Caco-2 (cell line): Measurements from ENCODE around the gene PDIA5. TPM values are rescaled to one million over a fixed set of nuclear protein-coding genes. Genes with fewer than 3 reads are reported as not detected.

Experiments used
- BruUV-seq: library from RNA; stranded (reverse); fragments of 400-500 nt; replicated peaks from 2 replicates; lab custom pipeline; 2021; lab: Mats Ljungman, UMichigan
- CTCF ChIA-PET: fragments of 300-600 bp; sonication (Branson Sonifier 250); formaldehyde crosslinking; loops from one replicate; lab custom pipeline; 2022; ENCODE audit warnings: antibody characterized with exemption; lab: Charles Lee
- POLR2A ChIA-PET: fragments of 300-600 bp; sonication (Branson Sonifier 250); formaldehyde crosslinking; loops from one replicate; lab custom pipeline; 2022; ENCODE audit warnings: antibody characterized with exemption; lab: Charles Lee
- DNase-seq, 2 experiments: peaks; one replicate each; pipeline versions ENCODE4 v3.0.0 to v3.0.0-alpha.2; 2020 to 2022
- H3K27me3 ChIP-seq: replicated peaks from 2 replicates; pipeline ENCODE4 v1.6.0; 2011; ENCODE audit warnings: low read length; ENCODE audit not compliant: control insufficient read depth, insufficient read depth
- H3K36me3 ChIP-seq: 2 replicates; pipeline ENCODE4 v1.5.1; 2011; ENCODE audit warnings: low read length; ENCODE audit not compliant: control insufficient read depth, insufficient read depth
- H3K4me1 ChIP-seq: fragments of 250-450 bp; sonication (Bioruptor Pico); 2 replicates; pipeline ENCODE4 v1.5.1; 2020; ENCODE audit warnings: mild to moderate bottlenecking
- H3K4me3 ChIP-seq: 2 replicates; pipeline ENCODE4 v1.5.1; 2011; ENCODE audit warnings: low read depth, mild to moderate bottlenecking, control low read depth, low read length
- H3K9me3 ChIP-seq: fragments of 250-450 bp; sonication (Bioruptor Pico); 2 replicates; pipeline ENCODE4 v1.5.1; 2020; ENCODE audit warnings: mild to moderate bottlenecking, moderate library complexity
- H3K27ac Mint-ChIP-seq: one replicate; pipeline ENCODE4 v1.8.0; 2022; ENCODE audit warnings: mixed read lengths; ENCODE audit not compliant: unreplicated experiment
- H3K27me3 Mint-ChIP-seq: one replicate; pipeline ENCODE4 v1.8.0; 2022; ENCODE audit warnings: mixed read lengths; ENCODE audit not compliant: insufficient read depth, unreplicated experiment
- H3K36me3 Mint-ChIP-seq: one replicate; pipeline ENCODE4 v1.8.0; 2022; ENCODE audit warnings: mild to moderate bottlenecking, mixed read lengths; ENCODE audit not compliant: insufficient read depth, unreplicated experiment
- H3K4me1 Mint-ChIP-seq: one replicate; pipeline ENCODE4 v1.8.0; 2022; ENCODE audit warnings: low read depth, mixed read lengths; ENCODE audit not compliant: unreplicated experiment
- H3K4me3 Mint-ChIP-seq: one replicate; pipeline ENCODE4 v1.8.0; 2022; ENCODE audit warnings: mild to moderate bottlenecking, moderate library complexity, mixed read lengths; ENCODE audit not compliant: unreplicated experiment
- H3K9me3 Mint-ChIP-seq: one replicate; pipeline ENCODE4 v1.8.0; 2022; ENCODE audit warnings: mixed read lengths; ENCODE audit not compliant: unreplicated experiment
- CTCF ChIP-seq, 2 experiments: fragments of 200-600 bp in 1 of 2; IDR thresholded peaks; 1 replicate in 1 of 2; 2 replicates in 1 of 2; pipeline versions ENCODE4 v1.5.1 to v1.8.0; 2011 to 2022; ENCODE audit warnings: antibody characterized with exemption in 1 of 2, control low read depth in 1 of 2, inconsistent platforms in 1 of 2, low read depth in 1 of 2, low read length in 1 of 2, mild to moderate bottlenecking in 1 of 2, moderate library complexity in 1 of 2; ENCODE audit not compliant: insufficient read depth in 1 of 2, severe bottlenecking in 1 of 2, unreplicated experiment in 1 of 2
- intact Hi-C: fragments of 100-400 bp; cut with micrococcal nuclease; formaldehyde crosslinking; loops from one replicate; pipeline ENCODE4 v1.10.0; 2022; ENCODE audit not compliant: unreplicated experiment
- total RNA-seq: library from RNA; stranded (reverse); gene quantifications from 2 replicates; pipeline ENCODE4 v1.2.3, GENCODE V29; 2022

Gene PDIA5
- total RNA-seq, 1 experiment from 2014 or later: 48.2 TPM

- Mint-ChIP-seq H3K9me3 (no peaks in the 10 kb centered on the region), H3K36me3 (peaks cover 57% of the 10 kb centered on the region), H3K4me3 (no peak overlapping the region), H3K4me1 (peaks cover 14% of the 10 kb centered on the region), H3K27me3 (no peaks in the 10 kb centered on the region), H3K27ac (no peak overlapping the region)
- peaks cover 12% of the 10 kb centered on the region; the same call in 1 of the 2 replicates for H3K4me1 ChIP-seq
- peaks cover 1% of the 10 kb centered on the region for H3K36me3 ChIP-seq
- DNase-seq: no peak
- intact Hi-C loops: no loop called here
- BruUV-seq: no TSS peak
- ChIA-PET POLR2A (no interaction called here), CTCF (no interaction called here)
- H3K27me3 ChIP-seq: no peaks in the 10 kb centered on the region
- no peak overlapping the region for H3K4me3 ChIP-seq
- H3K9me3 ChIP-seq: no peaks in the 10 kb centered on the region
- TF ChIP-seq CTCF (IDR thresholded peaks at IDR 0.05; ENCODE audit: insufficient read depth in 1 of 2, low read depth in 1 of 2, low read length in 1 of 2, severe bottlenecking in 1 of 2, unreplicated experiment in 1 of 2): no peak
These were observed 36.0 kb downstream of the PDIA5 start for GRCh38 chr3:123102826-123103225.

- Histone ChIP-seq H3K36me3 (peaks cover 1% of the 10 kb centered on the region), H3K9me3 (no peaks in the 10 kb centered on the region), H3K27me3 (no peaks in the 10 kb centered on the region), H3K4me3 (no peak overlapping the region), H3K4me1 (no peaks in the 10 kb centered on the region)
- H3K4me3 Mint-ChIP-seq: no peak overlapping the region
- peaks cover 2% of the 10 kb centered on the region for H3K4me1 Mint-ChIP-seq
- ChIA-PET POLR2A (no interaction called here), CTCF (no interaction called here)
- BruUV-seq: no TSS peak
- intact Hi-C loops: no loop called here
- H3K27me3 Mint-ChIP-seq: no peaks in the 10 kb centered on the region
- peaks cover 47% of the 10 kb centered on the region for H3K36me3 Mint-ChIP-seq
- DNase-seq: no peak
- TF ChIP-seq CTCF (IDR thresholded peaks at IDR 0.05; ENCODE audit: insufficient read depth in 1 of 2, low read depth in 1 of 2, low read length in 1 of 2, severe bottlenecking in 1 of 2, unreplicated experiment in 1 of 2): no peak
- H3K27ac Mint-ChIP-seq: no peak overlapping the region
- H3K9me3 Mint-ChIP-seq: no peaks in the 10 kb centered on the region
These were observed 37.7 kb downstream of the PDIA5 start for GRCh38 chr3:123104550-123104949.

GRCh38 chr3:123105201-123106189 lies 38.7 kb downstream of the PDIA5 start:
- Mint-ChIP-seq H3K36me3 (peaks cover 53% of the 10 kb centered on the region), H3K27me3 (no peaks in the 10 kb centered on the region), H3K9me3 (no peaks in the 10 kb centered on the region), H3K4me1 (no peaks in the 10 kb centered on the region), H3K27ac (no peak overlapping the region), H3K4me3 (no peak overlapping the region)
- ChIA-PET POLR2A (no interaction called here), CTCF (no interaction called here)
- H3K4me1 ChIP-seq: no peaks in the 10 kb centered on the region
- BruUV-seq: no TSS peak
- DNase-seq: no peak
- TF ChIP-seq CTCF (IDR thresholded peaks at IDR 0.05; ENCODE audit: insufficient read depth in 1 of 2, low read depth in 1 of 2, low read length in 1 of 2, severe bottlenecking in 1 of 2, unreplicated experiment in 1 of 2): no peak
- intact Hi-C loops: no loop called here
- no peaks in the 10 kb centered on the region for H3K9me3 ChIP-seq
- H3K27me3 ChIP-seq: no peaks in the 10 kb centered on the region
- peaks cover 1% of the 10 kb centered on the region for H3K36me3 ChIP-seq
- H3K4me3 ChIP-seq: no peak overlapping the region
